NCI-H226 (cell line): ENCODE data around the gene LDHAL6B.

Experiments
- DNase-seq: peaks from one replicate; pipeline ENCODE4 v3.0.0-alpha.2; 2015

The LDHAL6B gene

GRCh38 chr15:59178151-59178695 is 28.4 kb upstream of the LDHAL6B start:
- no peak for DNase-seq

DNA sequence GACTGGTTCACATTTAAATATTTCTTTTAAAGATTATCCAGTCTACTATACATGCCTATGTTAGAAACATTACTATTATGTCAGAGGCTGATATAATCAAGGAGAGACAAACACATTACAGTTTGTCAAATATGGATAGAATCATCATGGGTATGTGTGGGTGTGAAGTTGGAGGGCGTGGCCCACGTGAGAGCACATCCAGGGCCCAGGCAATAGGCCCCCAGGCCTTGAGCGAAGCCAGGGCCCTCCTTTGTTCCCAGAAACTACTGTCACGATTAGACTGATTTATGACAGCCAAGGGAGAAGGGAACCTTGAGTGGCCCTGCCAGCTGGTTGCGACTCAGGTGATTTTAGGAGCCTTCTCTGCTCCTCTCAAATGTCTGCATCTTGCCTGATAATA is 26.9 kb upstream of the LDHAL6B start:
- no peak for DNase-seq

DNA sequence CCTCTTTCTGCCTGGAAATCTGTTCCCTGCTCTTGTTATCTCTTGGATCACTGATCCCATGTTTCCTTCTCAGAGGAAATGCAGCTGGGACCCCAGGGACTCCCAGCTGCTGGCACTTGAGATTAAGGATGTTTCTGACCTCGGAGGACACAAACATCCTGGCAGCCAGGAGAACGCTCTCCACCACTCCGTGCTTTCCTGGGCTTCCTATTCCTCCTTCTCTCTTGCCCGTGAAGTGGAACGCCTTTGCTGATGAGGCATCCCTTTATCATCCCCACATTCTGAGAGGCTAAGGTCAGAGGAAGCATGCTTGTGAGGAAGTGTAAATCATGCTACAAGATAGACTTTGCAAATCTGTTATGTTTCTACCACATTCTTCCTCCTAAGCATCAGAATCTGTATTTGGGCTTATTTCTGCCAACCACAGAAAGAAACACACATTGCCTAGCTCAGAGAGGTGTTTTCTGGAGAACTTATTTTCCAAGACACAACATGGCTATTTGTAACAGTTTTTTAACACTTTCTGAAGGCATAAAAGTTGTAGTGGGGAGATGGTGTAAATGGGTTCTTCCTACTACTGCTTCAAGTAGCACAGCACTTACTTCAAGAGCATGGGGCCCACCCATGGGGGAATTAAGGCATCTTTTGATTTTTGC is 25.6 kb upstream of the LDHAL6B start:
- peak; percentile 94 for DNase-seq

GRCh38 chr15:59185725-59186124 is 20.9 kb upstream of the LDHAL6B start:
- DNase-seq, result no peak

GRCh38 chr15:59186501-59186900 is 20.1 kb upstream of the LDHAL6B start:
- DNase-seq, result no peak

- DNase-seq, result no peak
Measured at GRCh38 chr15:59189241-59189640, 17.4 kb upstream of the LDHAL6B start.

- DNase-seq, result no peak
Measured at GRCh38 chr15:59190291-59190690, 16.4 kb upstream of the LDHAL6B start.

DNA sequence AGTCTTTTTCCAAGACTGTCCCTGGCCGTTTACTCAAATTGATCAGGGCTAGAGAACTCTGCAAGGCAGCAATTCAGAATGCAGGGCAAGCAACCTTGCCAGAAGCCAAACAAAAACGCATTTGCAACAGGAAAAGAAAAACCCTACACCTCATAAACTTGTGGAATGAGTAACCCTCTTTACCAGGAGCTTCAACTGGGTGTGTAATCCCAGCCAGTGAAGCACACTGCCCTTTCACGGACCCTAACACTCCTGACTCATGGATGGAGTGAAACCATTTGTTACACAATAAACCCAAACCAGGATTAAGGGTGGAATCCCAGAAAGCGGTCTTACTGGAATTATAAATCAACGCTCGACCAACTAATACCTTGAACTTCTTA is 14.8 kb upstream of the LDHAL6B start:
- DNase-seq, result peak; percentile 96

DNA sequence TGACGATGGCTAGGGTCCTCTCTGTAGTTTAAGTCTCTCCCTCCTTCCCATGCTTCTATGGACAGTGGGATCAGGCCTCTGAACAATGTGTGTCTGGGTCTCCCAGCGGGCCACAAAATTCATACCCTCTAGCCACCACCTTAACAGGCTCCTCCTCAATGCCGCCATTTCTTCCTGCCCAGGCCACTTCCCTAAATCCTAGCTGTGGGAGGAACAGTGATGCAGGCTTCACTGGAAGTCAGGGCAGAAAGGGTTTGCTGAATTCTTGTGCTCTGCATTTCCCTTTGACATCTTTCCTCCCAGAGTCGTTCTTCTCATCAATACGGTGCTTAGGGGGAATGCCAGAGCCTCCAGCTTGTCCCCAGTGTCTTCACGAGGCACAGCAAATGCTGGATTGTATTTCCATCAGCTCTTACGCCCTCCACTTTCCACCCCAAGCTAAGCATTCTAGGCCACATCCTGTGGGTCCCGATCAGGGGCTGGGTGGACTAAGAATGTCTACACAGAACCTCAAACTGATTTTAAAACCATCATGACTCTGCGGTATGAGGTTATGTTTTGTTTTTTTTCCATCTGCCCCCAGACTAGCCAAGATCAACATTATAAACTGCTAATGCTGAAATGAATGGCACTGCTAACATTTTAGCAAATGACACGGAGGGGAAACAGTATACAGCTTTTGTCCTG is 11.9 kb upstream of the LDHAL6B start:
- no peak for DNase-seq

DNA sequence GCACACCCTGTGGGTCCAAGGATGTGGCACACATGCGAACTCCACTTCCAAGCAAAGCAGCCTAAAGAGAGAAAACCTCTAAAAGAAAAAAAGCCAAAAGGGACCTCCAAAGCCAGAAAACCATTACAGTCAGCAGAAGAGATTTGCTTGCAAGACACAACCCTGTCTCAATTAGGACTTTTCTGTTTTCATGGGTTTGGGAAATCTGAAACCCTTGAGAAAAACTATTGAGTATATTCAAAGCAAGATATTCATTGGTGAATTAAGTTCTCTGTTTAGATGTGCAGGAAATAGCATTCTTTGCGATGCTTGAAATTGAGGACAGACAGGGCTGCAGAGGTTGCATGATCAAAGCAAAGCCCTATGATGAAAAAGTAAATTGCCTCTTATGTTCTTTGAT is 10.2 kb upstream of the LDHAL6B start:
- no peak for DNase-seq

GRCh38 chr15:59197454-59197853 is 9.2 kb upstream of the LDHAL6B start:
- DNase-seq, result no peak

GRCh38 chr15:59199626-59200465 is 6.8 kb upstream of the LDHAL6B start:
- DNase-seq, result peak; percentile 63

DNA sequence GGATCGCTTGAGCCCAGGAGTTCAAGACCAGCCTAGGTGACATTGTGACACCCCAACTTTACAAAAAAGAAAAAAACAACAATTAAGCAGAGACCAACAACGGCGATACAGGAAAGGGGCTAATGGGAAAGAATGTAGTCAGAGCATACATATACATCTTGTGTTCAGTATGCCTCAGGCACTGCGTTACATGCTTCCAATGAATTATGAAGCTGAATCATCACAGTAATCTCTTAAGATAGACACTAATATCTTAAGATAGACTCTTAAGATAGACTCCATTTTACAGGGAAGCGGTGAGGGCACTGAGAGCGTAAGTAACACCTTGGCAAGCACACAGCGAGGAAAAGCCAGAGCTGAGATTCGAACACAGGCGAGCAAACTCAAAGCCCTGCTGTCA is 6.1 kb upstream of the LDHAL6B start:
- peak; percentile 57 for DNase-seq

DNA sequence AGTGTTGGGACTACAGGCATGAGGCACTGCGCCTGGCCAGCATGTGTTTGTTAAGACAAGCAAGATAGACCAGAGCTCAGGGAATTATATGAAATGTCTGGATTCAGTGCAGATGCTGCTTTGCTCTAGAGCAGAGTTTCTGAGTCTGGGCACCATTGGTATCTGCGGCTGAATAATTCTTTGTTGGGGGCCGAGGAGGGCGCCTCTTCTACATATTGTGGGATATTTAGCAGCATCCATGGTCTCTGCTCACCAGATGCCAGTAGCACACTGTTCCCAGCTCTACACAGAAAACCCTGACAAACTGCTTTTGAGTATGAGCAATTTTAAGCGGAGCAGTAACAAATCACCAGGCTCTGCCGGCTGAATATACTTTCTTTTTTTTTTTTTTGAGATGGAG is 3.6 kb upstream of the LDHAL6B start:
- DNase-seq, result no peak

DNA sequence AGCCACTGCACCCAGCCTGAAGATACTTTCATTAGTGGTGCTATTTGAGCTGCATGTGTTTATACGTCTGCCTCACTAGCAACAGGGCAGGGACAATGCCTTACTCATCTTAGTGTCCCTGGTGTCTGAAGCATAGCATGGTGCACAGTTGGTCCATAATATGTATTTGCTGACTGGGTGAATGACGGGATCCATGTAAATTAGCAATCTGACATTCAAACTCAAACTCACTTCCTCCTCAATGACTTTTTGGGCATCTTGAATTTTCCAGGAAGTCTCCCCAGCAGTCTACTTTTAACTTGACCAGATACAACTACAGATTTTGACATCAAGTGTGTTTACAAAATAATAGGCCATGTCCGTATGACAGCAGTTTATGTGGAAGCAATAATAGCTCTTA is 3.0 kb upstream of the LDHAL6B start:
- no peak for DNase-seq

DNA sequence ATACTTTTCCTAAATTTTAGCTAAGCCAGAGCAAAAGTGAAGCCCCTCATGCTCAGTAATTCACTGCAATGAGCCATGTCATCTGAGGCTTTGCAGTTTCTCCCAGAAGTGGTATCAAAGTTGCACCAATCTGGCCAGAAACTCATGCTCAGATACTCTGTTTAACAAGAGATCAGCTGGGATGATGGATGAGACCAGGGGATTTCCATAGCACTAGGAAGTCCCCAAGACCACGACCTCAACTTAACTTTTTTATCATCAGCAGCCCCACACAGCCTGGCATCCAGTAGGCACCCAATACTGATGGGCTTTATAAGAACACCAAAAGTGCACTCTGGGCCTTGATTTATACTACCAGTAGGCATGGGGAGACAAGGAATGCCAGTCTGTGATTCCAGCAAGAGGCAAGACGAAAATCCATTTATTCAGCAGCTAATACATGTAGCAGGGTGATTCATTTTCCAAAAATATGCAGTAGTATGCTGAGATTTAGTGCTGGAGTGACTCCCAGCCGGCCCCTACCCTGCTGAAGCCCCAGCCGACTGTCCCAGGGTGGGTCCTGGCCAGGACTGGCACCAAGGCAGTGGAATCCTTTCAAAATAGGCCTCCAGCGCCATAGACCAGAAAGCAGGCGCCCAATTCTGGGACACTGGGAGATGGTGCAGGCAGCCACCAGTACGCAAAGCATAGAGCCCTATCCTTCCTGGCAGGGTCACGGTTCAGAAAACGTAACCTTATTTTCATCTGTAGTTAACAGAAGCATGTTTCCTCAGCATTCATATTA is 612 bp upstream of the LDHAL6B start:
- no peak for DNase-seq

GRCh38 chr15:59208613-59209249 is 2.1 kb downstream of the LDHAL6B start:
- DNase-seq, result no peak

DNA sequence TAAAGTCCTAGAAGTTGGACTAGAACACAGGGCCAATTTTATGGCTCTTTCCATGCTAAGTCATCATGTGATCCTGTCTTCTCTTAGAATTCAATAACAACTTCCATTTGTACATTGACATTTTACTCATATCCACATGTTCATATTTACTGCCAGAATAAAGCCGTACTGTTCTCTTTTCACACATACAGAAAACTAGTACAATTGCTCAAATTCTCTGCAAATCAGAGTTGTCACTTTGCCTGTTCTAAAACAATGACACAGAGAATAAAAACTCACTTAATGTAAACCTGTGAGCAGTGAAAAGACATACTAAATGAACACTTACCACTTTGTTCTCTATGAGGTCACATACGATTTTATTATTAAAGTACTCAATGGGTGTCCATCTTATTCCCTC is 3.5 kb downstream of the LDHAL6B start:
- DNase-seq, result no peak

GRCh38 chr15:59216911-59217310 is 10.3 kb downstream of the LDHAL6B start:
- DNase-seq, result no peak

DNA sequence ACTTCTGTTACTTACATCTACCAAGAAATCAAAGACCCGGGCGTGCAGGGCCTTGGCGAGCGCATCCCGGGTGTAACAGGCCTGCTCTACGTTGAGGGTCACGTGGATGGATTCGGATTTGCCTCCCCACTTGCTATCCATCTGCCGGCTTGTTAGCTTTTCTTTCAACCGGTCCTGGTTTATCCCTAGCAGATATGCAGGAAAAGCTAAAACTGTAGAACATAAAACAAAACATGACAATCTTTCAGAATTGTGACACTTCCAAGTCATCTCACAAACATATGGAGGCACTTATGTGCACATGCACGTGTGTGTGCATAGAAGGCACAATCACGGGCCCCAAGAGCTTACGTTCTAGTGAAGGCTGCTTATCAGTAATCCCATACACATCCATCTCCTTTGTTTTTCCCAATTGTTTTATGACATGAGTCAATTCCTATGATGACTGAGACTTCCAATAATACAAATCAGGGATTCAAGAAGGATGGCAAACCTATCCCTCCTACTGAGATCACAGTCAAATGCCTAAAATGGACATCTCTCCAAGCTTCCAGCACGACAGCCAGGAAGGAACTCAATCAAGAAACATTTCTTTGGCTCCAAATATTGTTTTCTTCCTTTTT is 11.3 kb downstream of the LDHAL6B start:
- DNase-seq, result no peak

GRCh38 chr15:59218710-59219109 is 12.1 kb downstream of the LDHAL6B start:
- no peak for DNase-seq
